Stimulated activated CD8-positive, alpha-beta memory T cell treated with anti-CD3 and anti-CD28 coated beads, Interleukin-12 subunit alpha, Interleukin-12 subunit beta, amount 100 ng/mL, for 24 hours (primary cell): Measurements from ENCODE around the gene HOTAIR.

Experiments used
- DNase-seq: peaks from one replicate; pipeline ENCODE4 v3.0.0-alpha.2; 2020; ENCODE audit errors: extremely low read depth

The HOTAIR gene

DNA sequence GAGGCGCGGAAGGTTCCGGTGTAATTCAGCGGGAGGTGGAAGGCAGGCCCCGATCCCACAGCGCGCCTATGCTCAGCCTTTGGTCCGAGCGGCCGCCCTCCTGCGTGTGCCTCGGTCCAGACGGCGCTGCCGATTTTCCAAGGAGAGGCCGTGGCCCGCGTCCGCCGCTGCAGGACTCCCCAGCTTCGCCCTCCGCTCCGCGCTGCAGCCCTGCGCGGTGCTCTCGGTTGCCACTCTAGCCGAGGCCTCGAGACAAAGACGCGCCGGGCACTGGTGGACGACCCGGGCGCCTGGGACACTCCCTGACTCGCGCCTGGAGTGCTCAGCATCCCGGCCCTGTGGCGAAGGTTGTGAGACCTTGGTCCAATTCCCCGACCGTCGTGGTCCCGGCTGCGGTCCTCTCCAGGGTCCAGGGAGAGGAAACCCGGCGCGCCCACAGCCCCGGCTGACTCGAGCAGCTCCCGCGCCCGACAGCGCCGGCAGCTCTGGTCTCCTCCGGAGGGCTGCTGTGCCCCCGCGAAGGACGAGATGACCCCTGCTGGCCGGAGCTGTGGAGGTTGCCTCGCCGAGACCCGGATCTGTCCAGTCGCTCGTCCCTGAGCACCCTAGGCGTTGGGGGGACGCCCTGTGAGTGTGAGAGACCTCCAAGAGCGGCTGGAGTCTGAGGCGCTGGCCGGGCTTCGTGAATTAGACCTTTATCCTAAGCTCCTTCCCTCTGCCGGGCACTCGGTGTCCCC is 13.6 kb downstream of the HOTAIR start:
- DNase-seq = no peak

DNA sequence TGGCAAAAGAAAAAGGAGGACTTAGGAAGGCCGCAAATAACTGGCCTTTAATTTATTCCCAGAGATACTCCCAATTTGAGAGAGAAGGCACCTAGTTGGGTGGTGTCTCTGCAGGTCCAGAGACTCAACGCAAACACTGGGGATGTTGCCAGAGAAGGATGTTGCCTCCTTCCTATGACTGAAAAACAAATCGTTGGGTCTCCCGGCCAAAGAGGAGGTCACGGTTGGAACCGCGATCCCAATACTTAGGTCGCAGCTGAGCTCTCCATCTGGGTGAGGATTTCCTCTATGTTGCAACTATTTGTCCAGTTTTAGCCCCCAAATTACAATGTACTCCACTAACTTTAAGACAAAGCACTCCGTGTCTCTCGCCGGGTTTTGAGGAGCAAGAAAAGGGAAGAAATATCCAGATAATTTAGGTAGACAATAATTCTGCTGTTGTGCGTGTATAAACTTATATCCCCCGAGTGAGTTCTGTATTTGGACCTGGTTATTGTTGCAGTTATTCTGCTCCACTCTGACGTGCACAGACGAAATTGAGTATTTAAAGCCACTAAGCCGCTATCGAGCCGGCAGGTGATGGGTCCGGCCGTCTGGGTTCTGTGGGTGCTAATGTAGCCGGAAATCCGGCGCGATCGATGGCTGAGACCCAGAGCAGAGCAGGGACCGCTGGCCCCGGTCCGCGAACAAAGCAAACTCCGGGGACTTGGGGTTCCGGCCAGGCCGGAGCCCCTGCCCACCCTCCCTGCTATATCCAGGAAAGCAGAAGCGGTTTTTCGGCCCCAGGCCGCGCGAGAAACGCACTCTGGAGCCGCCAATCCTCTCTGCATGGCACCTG is 14.3 kb downstream of the HOTAIR start:
- no peak for DNase-seq

DNA sequence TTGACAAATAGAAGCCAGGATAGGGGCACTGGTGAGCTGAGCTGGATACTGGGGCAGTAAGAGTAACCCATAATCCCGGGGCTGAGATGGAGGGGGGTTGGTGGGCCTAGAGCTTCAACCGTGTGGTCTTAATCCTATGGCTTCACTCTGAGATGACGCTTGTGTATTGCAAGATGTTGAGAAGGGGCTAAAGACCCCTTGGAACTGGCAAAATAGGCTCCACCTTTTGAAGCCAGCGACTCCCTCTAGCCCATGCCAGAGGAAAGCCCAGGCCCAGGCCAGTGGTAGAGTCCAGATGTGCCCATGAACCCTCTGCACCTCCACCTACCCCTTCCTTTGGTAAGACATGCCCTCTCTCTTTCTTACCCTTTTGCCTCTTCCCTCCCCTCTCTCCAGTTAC is 15.4 kb downstream of the HOTAIR start:
- no peak for DNase-seq

DNA sequence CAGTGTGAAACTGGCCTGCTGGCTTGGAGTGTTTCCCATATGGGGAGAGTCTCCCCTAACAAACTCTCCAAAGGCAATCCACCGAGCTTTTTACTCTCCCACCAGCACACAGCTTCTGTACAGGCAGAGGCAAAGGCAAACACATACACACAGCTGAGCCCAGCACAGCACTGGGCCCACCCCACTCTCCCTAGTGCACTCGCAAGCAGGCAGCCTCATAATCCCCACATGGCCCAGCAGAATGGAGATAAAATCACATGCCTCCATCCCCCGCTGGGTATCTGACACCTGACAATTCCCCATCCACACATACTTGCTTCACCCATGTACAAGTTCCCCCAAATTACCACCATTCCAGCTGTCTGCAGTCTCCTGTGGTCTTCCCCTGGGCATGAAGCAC is 16.6 kb downstream of the HOTAIR start:
- DNase-seq = no peak

DNA sequence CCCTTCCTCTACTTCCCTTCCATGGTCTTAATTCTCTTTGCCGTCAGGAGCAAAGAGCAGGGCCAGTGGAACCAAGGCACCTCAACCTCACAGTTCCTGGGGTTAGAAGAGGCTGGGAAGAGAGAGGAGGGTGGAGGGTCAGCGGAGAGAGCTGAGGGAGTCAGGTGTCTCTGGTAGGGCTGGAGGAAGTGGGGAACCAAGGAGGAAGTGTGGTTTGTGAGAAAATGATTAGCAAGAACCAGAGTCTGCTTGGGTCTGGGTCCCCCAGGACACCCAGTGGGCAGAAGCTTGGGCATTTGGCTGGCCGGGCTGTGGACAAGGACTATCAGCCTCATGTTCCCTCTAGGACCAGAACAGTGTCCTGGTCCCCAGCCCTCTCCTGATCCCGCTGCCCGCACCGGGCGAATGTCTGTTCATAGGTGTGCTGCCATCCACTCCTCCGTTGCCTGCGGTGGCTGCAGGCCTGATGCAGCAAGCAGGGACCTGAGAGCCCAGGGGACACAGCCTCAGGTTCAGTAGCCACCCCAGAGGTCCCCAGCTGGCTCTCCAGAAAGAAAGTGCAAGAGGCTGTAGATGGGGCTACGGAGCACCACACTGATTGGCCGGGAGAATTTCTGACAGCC is 17.7 kb downstream of the HOTAIR start:
- DNase-seq = no peak

DNA sequence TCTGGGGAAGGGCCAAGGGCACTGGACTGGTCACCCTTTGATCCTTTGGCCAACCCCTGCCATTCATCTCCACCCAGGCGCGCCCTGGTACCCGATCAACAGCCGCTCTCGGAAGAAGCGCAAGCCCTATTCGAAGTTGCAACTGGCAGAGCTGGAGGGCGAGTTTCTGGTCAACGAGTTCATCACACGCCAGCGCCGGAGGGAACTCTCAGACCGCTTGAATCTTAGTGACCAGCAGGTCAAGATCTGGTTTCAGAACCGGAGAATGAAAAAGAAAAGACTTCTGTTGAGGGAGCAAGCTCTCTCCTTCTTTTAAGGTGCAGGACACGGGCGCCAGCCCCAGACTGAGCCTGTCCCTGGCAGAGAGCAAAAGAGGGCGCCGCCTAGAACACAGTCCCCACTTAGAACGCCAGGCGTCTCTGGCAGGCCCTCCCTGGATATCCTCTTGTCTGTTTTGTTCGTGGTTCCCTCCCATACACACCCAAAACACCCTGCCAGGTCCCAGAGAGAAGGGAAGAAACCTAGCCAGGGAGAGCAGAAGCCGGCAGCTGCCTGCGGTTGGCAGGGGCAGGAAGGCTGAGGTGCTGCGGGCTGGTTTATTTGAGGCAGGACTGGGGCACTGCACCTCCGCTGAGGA is 18.4 kb downstream of the HOTAIR start:
- no peak for DNase-seq

DNA sequence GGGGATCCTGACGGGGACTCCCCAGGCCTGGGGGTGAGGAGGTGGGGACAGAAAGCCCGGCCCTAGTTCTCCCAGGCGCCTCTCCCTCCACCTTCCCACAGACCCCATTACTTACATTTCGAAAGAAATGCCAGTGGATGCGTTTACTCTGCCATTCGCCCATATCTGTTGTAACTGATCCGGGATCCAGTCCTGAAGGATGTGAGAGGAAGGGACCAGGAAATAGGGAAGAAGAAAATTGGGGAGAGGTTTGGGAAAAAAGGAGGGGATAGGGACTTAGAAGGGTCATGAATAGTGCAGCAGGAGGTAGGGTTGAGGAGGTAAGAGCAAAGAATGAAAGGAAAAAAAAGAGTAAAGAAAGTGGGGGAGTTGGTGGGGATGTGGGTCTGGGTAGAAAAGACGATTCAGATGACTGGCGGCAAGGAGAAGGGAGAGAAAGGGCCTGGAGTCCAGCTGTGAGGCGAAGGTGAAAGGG is 18.9 kb downstream of the HOTAIR start:
- no peak for DNase-seq

DNA sequence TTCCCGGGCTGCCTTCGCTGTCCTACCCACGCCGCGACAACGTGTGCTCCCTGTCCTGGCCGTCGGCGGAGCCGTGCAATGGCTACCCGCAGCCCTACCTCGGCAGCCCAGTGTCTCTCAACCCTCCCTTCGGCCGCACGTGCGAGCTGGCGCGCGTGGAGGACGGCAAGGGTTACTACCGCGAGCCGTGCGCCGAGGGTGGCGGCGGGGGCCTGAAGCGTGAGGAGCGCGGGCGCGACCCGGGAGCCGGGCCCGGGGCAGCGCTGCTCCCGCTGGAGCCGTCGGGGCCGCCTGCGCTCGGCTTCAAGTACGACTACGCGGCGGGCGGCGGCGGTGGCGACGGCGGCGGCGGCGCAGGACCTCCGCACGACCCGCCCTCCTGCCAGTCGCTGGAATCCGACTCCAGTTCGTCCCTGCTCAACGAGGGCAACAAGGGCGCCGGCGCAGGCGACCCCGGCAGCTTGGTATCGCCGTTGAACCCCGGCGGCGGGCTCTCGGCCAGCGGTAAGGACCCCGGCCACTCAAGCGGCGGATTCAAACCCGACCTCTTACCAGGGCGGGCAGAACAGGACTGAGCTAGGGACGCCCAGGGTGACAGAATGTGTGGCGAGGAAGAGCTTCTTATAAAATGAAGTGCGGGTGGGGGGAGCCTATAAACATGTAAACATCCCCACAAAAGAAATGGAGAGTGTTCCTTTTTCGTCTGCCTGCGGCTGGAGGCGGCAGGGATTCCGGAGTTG is 19.5 kb downstream of the HOTAIR start:
- DNase-seq = no peak

DNA sequence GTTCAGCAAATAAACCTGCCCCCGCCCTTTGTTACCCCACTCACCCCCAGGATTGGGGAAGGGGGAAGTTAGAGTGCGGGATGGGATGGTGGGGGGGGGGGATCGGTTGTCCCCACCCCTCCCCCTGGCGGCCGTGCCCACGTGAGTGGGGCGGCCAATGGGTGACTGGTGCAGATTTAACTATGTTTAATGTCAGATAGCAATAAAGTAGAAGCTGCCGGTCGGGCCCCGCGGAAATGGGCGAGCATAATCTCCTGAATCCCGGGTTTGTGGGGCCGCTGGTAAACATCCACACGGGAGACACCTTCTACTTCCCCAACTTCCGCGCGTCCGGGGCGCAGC is 20.1 kb downstream of the HOTAIR start, which contains the start of gene HOXC12:
TSS of gene HOXC12 (plus strand) at position 210 of the 342 bp plus-strand sequence. CDS start at position 237, 27 bp downstream.
- no peak for DNase-seq

DNA sequence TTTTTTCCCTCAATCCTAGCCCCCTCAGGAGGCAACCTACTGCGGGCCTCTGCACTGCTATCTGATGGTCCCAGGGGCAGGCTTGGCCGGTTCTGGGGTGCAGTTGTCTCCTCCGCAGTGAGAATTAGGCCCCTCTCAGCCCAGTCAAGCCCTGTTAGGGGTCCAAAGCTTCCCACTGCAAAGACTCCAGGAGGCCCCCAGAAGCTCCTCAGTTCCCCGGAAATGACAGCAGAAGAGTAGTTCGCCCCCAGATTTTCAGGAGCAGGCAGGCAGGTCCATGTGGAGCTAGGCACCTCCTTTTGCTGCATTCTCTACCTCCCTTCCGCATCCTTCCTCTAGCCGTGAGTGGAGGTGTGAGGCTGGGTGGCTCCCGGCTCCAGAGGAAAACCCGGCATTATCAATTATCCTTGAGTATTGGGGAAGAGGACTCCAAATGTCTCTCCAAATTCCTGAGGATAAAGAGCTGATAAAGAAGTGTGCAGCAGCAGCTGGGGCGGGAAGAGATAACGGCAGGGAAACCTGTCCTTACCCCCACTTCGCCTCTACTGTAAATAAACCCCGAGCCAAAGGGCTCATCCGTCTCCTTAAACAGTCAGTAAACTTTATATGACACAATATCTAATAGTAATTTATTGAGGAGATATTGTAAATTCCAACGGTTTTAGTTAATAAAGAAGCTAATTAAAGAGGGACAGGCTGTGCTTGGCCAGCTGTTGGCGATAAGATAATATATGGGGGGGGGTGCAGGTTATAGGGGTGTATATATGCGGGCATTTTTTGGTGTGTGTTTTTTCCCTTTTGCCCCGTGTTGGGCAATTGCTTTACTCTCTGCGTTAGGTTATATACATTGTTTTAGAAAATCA is 20.7 kb downstream of the HOTAIR start:
- DNase-seq = no peak

DNA sequence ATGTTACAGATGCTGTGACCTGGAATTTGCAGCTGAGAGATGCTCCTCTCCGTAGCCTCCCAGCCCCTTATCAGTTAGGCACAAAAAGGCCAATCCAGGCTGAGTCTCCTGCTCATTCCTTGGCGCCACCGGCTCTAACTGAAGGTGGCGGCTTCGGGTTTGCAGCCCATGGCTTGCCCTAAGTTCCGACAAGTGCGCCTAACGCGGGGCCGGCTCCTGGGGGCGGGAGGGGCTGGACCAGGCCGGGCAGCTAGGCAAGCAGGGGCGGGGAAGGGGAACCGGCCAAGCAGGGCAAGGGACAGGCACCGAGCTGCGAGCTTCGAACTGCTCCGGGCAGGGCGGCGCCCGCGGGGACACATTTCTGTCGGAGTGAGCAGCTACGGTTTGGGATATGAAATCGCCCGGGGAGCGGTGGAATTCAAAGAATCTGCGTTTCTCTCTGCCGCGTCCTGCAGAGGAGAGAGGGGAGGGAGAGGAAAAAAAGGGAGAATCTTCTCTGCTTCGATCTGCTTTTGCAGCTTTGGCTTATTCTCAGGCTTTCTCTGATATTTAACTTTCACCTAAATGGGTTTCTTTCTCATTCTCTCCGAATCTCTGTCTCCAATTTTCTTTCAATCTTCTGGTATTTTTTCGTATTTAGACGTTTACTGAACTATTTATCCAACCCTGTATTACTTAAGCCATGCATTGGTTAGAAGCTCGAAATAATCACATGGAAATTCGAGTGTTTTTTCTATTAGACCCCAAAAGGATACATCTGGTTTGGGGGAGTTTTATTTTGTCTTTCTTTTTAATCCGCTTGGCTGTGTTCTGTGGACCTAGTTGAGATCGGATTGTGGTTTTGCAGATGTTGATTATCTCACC is 21.7 kb downstream of the HOTAIR start:
- no peak for DNase-seq

DNA sequence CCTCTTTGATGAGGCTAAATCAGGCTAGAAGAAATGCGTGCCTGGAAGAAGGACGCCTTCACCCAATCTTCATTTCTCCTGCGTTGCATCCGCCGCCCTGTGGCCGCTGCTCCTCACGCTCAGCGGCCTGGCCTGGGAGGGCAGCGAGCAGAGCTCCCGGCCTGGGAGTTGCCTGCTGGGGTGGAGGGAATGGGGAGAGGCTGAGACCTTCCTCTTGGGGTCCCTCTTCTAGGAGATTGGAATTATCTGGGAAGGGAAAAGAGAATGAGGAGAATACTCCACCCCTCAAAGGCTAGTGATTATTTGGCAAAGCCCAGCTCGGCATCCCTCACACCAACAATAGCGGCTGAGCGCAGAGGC is 22.4 kb downstream of the HOTAIR start:
- no peak for DNase-seq

DNA sequence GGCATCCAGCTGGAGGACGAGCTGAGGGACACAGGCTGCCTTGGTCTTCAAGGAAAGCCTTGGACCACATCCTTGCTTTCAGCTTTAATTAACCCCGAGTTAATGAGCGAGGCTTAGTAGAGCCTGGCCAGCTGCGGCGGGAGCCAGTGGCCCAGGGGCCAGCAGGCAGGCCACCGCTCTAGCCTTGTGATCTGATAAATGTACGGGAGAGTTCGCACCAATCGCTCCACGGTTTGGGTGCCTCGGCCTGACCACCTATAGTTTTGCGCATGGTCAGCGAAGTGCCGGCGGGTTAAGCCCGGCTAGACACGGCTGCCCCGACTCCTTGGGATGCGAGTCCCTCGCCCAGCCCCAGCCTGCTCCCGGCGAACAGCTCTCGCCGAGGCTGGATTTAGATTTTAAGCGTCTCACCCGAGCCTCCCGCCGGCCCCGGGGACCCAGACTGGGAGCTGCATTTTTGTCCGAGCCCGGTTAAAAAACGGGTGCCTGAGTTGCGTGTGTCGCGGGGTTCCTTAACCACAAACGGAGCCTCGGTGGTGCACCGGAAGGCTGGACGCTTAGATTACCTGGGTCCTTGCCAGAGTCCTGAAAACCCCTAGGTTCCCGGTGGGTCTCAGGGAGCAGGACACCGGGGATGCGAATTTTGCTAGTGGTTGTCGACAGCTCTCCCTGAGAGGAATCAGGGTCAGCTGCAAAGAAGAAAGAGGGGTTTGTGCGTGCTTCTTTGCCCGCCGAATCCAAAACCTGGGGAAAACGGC is 23.0 kb downstream of the HOTAIR start:
- DNase-seq = no peak

DNA sequence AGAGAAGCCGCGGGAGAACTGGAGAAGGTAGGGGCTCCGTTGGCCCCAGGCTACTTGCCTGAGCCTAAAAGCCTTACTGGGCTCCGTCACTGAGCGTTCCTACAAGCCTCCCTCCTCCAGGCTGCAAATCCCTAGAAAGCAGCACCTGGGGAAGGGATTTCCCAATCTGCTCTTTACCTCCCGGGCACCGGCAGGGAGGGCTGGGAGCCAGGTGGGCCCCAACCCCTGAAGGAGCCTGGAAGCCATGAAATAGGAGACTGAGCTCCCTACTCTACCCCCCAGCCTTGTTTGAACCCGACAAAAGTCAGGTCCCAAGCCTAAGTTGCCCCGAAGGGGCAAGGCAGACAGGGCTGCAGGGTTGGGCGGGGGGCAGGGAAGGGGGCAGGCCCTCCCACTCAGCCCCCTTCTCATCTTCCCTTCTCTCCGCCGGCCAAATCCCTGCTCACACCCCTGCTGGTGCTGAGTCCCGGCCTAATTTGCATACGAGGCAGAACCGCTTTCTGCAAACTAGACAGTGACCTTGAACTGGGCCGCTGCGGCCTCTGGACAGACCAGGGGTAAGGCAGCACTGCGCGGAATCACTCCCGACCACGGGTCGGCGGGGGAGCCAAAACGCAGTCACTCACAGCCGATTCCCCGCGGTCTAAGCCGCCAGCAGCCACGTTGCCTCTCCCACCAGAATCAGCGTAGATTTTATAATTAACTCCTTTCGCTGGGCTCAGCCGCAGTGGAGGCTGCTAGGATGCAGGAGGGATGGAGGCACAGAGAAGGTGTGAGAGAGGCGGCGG is 23.8 kb downstream of the HOTAIR start:
- DNase-seq = no peak

DNA sequence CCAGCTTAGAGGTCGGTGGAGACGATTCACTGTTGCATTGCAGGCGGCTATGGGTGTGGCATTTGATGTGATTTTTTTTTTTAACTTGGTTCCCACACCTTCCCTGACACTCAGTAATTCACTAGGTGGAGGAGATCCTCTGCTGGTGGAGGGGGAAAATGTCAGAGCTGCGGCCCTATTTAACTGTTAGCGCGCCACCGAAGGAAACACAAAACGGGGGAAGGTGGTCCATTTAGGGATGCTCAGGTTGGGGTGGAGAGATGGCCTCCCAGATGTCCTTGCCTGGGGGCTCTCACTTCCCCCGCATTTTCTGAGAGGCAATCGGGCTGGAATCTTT is 24.3 kb downstream of the HOTAIR start:
- no peak for DNase-seq

DNA sequence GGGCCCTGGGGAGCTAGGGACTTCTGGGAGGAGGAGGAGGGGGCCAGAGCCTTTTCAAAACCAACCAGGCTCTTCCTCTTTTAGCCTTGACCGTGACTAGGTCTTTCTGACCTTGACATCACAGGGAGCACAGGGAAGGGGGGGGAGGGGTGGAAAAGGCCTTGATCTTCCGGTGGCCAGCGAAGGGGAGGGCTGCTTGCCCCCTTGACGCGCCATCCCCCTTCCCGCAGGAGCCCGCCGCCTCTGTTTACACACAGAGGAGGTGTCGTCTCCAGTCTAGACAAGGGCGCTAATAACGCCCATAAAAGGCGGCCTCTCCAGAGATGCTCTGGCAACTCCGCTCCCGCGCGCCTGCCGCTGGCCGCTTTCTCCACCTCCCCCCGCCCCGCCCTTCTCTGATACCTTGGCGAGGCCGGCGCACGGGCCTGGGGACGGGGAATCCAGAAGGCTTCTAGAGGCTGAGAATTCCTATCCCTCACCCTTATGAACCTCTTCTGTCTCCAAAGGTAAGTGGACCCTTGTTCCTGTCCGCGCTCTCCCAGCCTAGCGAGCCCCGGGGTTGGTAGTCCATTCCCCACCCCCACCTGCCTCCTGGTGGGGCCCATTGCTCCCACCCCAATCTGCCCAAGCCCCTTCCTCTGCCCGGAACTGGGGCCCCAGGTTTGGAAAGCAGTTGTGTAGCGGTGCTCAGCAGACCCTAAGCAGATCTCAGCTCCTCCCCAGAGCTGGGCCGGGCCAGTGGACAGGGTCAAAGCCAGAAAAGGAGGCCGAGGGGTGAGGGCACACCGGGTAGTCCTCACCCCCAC is 24.9 kb downstream of the HOTAIR start:
- DNase-seq = no peak
